ENCODE results near the gene STX1B.
"Not testable (repeated sequence)": the region's sequence is repeated elsewhere in the genome, so short reads cannot be mapped to it uniquely, and the experiment has no call there.

Gene STX1B

GRCh38 chr16:30953111-30953510 is 57.3 kb downstream of the STX1B start:
- FAIRE-seq (no peak), DNase-seq (ENCODE audit: low spot score) (no peak)

- FAIRE-seq (no peak), DNase-seq (ENCODE audit: low spot score) (no peak)
These were observed 58.7 kb downstream of the STX1B start for GRCh38 chr16:30951750-30952149.

- FAIRE-seq (no peak), DNase-seq (ENCODE audit: low spot score) (no peak)
These were observed 59.2 kb downstream of the STX1B start for GRCh38 chr16:30951193-30951592.

- DNase-seq (ENCODE audit: low spot score) (no peak), FAIRE-seq (no peak)
These were observed 59.8 kb downstream of the STX1B start for GRCh38 chr16:30950516-30951065.

GRCh38 chr16:30949650-30950515 is 60.6 kb downstream of the STX1B start:
- peak; percentile 57 for DNase-seq (ENCODE audit: low spot score)
- FAIRE-seq = no peak

- FAIRE-seq (no peak), DNase-seq (ENCODE audit: low spot score) (peak; percentile 56)
These were observed 61.5 kb downstream of the STX1B start, which contains the start of gene ORAI3 for GRCh38 chr16:30948667-30949649. TSS of gene ORAI3 (plus strand) at chr16:30949068. CDS start at chr16:30949290, 222 bp downstream.

GRCh38 chr16:30947859-30948666 is 62.4 kb downstream of the STX1B start:
- DNase-seq (ENCODE audit: low spot score) = peak; percentile 87
- no peak for FAIRE-seq

GRCh38 chr16:30947541-30947858 is 62.9 kb downstream of the STX1B start:
- no peak for DNase-seq (ENCODE audit: low spot score)
- FAIRE-seq = no peak

- FAIRE-seq (no peak), DNase-seq (ENCODE audit: low spot score) (no peak)
These were observed 63.5 kb downstream of the STX1B start for GRCh38 chr16:30946671-30947540.

- FAIRE-seq = no peak
- no peak for DNase-seq (ENCODE audit: low spot score)
These were observed 66.1 kb downstream of the STX1B start for GRCh38 chr16:30944352-30944751.

GRCh38 chr16:30942426-30942806 is 68.0 kb downstream of the STX1B start:
- DNase-seq (ENCODE audit: low spot score) (no peak), FAIRE-seq (no peak)

GRCh38 chr16:30941600-30942425 is 68.6 kb downstream of the STX1B start:
- DNase-seq (ENCODE audit: low spot score) (peak; percentile 77), FAIRE-seq (no peak)

GRCh38 chr16:30939571-30939970 is 70.9 kb downstream of the STX1B start:
- DNase-seq (ENCODE audit: low spot score); FAIRE-seq: not testable (repeated sequence)

All from urothelium cell line (cell line).